K562 (cell line): ENCODE measurements around the gene APC. TPM values are rescaled to one million over a fixed set of nuclear protein-coding genes. Genes with fewer than 3 reads are reported as not detected.

ENCODE experiments used
- ADNP ChIP-seq: fragments of 200-800 bp; sonication (Bioruptor generic); IDR thresholded peaks from 2 replicates; pipeline ENCODE4 v1.6.1; 2016; ENCODE audit warnings: missing genetic modification characterization, missing compliant biosample characterization
- ATF7 ChIP-seq: fragments of 450-650 bp; IDR thresholded peaks from 2 replicates; pipeline ENCODE4 v1.7.1; 2014; ENCODE audit warnings: mild to moderate bottlenecking, moderate library complexity
- CBX1 ChIP-seq: sonication (generic); IDR thresholded peaks from 2 replicates; pipeline ENCODE4 v1.6.1; 2016; ENCODE audit warnings: antibody characterized with exemption, low read depth, mild to moderate bottlenecking
- CHD1 ChIP-seq: fragments of 200-600 bp; sonication (generic); IDR thresholded peaks from one replicate; pipeline ENCODE4 v1.6.1; 2012; ENCODE audit warnings: mild to moderate bottlenecking, moderate library complexity, low read length, inconsistent platforms
- DACH1 ChIP-seq: fragments of 450-650 bp; IDR thresholded peaks from 2 replicates; pipeline ENCODE4 v1.6.1; 2018; ENCODE audit not compliant: partially characterized antibody
- DNMT1 ChIP-seq: fragments of 450-650 bp; IDR thresholded peaks from 2 replicates; pipeline ENCODE4 v1.6.1; 2016; ENCODE audit warnings: antibody characterized with exemption, mild to moderate bottlenecking
- FOXM1 ChIP-seq, 2 experiments: fragments of 450-650 bp in 1 of 2; sonication (generic) in 1 of 2; formaldehyde crosslinking in 1 of 2; IDR thresholded peaks; 2 replicates each; pipeline versions ENCODE4 v1.6.1 to v1.9.0; 2017 to 2022; ENCODE audit warnings: low read depth in 2 of 2, mild to moderate bottlenecking in 2 of 2, missing genetic modification reagents in 1 of 2, moderate library complexity in 1 of 2
- GTF2A2 ChIP-seq: IDR thresholded peaks from 2 replicates; pipeline ENCODE4 v1.6.1; 2016; ENCODE audit warnings: mild to moderate bottlenecking, missing genetic modification characterization, missing compliant biosample characterization
- SMAD3 ChIP-seq: fragments of 450-650 bp; formaldehyde crosslinking; conservative IDR thresholded peaks from 2 replicates; pipeline ENCODE4 v1.4.0; 2020; ENCODE audit warnings: mild to moderate bottlenecking
- ZKSCAN1 ChIP-seq: fragments of 150-350 bp; IDR thresholded peaks from 2 replicates; pipeline ENCODE4 v1.6.1; 2016; ENCODE audit warnings: low read depth, low read length
- ZNF212 ChIP-seq: fragments of 450-650 bp; formaldehyde crosslinking; IDR thresholded peaks from 2 replicates; pipeline ENCODE4 v1.4.0; 2020; ENCODE audit warnings: mild to moderate bottlenecking
- ZNF217 ChIP-seq: sonication (generic); formaldehyde crosslinking; IDR thresholded peaks from 2 replicates; pipeline ENCODE4 v1.8.0; 2022; ENCODE audit warnings: mild to moderate bottlenecking, missing genetic modification reagents
- ZNF354B ChIP-seq: fragments of 250-450 bp; sonication (Bioruptor Pico); IDR thresholded peaks from 2 replicates; pipeline ENCODE4 v1.4.0; 2020
- ZNF699 ChIP-seq: fragments of 250-450 bp; sonication (Bioruptor Pico); IDR thresholded peaks from 2 replicates; pipeline ENCODE4 v1.8.0; 2021; ENCODE audit warnings: mild to moderate bottlenecking, moderate library complexity; ENCODE audit not compliant: insufficient replicate concordance
- polyA plus RNA-seq, 8 experiments: library from polyadenylated mRNA; depleted of rRNA in 4 of 8; stranded (reverse) in 5 of 8; unstranded in 3 of 8; fragments of >200 nt; fragmentation: Nextera tagmentation in 2 of 8; fragmentation: Illumina TruSeq in 1 of 8; extraction: Ambion mirVana in 2 of 8; extraction: Trizol in 1 of 8; gene quantifications; 2 replicates each; pipeline versions ENCODE4 v1.2.1 to v1.2.3, GENCODE V29; 2011 to 2014; ENCODE audit warnings: inconsistent platforms in 1 of 8, missing spikeins in 1 of 8
- total RNA-seq, 7 experiments: library from RNA; depleted of rRNA in 6 of 7; stranded (reverse); fragments of >200 nt in 6 of 7; fragmentation: Illumina TruSeq in 2 of 7; extraction: Trizol in 2 of 7; gene quantifications; 2 replicates each; pipeline versions ENCODE4 v1.2.1 to v1.2.3, GENCODE V29; 2011 to 2021; ENCODE audit warnings: low replicate concordance in 1 of 7
- TF ChIP-seq, protein P1 (sequence below): fragments of 200-800 bp; sonication (Bioruptor generic); IDR thresholded peaks from 2 replicates; pipeline ENCODE4 v1.6.1; 2017; ENCODE audit warnings: missing genetic modification characterization, missing compliant biosample characterization
- TF ChIP-seq, protein P2 (sequence below): sonication (generic); formaldehyde crosslinking; IDR thresholded peaks from 2 replicates; pipeline ENCODE4 v1.8.1; 2023; ENCODE audit warnings: missing genetic modification reagents, mild to moderate bottlenecking, borderline replicate concordance
- TF ChIP-seq, protein P3 (sequence below): IDR thresholded peaks from 3 replicates; pipeline ENCODE4 v1.6.1; 2011; ENCODE audit warnings: borderline replicate concordance, mild to moderate bottlenecking; ENCODE audit not compliant: insufficient read length, insufficient read depth

The APC gene
- total and polyA plus RNA-seq, 9 of the 15 experiments (the other 6 are each of a cell fraction or from before 2014, with no cell fraction given): 5.7 to 29.5 (median 15.4) TPM

DNA sequence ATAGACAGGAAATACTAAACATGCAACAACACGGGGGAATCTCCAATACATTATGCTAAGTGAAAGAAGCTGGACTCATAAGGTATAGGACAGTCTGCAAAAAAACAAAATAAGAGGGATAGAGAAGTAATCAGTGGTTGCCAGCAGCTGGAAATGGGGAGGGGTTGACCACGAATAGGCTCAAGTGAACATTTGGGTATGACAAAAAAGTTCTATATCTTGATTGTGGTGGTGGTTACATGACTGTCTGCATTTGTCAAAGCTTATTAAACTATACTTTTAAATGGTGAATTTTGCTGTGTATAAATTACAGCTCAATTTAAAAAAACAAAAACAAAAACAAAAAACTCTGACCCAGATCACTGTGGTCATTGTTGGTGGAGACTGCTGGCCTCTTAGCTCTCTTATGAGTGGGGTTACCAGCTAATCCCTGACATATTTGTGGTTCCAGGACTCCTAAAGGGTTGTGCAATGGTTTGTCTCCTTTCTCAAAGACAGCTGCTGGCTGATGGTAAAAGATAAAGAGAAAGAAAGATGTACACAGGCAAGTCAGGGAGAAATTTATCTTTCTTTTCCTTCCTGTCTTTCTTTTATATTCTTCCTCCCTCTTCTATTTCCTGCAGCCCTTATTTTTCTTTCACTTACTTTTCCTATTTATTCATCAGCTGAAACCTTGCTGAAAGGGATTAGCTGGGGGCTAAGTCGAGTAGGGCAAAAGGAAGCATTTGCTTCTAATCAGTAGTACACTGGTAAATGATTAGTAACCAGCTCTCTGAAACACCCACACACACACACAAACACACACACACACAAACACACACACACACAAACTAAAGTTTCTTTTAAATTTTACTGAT, 42.6 kb upstream of the APC start (continued):
- TF ChIP-seq, protein P1, sequence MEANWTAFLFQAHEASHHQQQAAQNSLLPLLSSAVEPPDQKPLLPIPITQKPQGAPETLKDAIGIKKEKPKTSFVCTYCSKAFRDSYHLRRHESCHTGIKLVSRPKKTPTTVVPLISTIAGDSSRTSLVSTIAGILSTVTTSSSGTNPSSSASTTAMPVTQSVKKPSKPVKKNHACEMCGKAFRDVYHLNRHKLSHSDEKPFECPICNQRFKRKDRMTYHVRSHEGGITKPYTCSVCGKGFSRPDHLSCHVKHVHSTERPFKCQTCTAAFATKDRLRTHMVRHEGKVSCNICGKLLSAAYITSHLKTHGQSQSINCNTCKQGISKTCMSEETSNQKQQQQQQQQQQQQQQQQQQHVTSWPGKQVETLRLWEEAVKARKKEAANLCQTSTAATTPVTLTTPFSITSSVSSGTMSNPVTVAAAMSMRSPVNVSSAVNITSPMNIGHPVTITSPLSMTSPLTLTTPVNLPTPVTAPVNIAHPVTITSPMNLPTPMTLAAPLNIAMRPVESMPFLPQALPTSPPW (CRISPR knock-in tag): peak; percentile 64
- TF ChIP-seq ZNF354B: no peak
- TF ChIP-seq, protein P2, sequence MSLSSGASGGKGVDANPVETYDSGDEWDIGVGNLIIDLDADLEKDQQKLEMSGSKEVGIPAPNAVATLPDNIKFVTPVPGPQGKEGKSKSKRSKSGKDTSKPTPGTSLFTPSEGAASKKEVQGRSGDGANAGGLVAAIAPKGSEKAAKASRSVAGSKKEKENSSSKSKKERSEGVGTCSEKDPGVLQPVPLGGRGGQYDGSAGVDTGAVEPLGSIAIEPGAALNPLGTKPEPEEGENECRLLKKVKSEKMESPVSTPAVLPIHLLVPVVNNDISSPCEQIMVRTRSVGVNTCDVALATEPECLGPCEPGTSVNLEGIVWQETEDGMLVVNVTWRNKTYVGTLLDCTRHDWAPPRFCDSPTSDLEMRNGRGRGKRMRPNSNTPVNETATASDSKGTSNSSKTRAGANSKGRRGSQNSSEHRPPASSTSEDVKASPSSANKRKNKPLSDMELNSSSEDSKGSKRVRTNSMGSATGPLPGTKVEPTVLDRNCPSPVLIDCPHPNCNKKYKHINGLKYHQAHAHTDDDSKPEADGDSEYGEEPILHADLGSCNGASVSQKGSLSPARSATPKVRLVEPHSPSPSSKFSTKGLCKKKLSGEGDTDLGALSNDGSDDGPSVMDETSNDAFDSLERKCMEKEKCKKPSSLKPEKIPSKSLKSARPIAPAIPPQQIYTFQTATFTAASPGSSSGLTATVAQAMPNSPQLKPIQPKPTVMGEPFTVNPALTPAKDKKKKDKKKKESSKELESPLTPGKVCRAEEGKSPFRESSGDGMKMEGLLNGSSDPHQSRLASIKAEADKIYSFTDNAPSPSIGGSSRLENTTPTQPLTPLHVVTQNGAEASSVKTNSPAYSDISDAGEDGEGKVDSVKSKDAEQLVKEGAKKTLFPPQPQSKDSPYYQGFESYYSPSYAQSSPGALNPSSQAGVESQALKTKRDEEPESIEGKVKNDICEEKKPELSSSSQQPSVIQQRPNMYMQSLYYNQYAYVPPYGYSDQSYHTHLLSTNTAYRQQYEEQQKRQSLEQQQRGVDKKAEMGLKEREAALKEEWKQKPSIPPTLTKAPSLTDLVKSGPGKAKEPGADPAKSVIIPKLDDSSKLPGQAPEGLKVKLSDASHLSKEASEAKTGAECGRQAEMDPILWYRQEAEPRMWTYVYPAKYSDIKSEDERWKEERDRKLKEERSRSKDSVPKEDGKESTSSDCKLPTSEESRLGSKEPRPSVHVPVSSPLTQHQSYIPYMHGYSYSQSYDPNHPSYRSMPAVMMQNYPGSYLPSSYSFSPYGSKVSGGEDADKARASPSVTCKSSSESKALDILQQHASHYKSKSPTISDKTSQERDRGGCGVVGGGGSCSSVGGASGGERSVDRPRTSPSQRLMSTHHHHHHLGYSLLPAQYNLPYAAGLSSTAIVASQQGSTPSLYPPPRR (CRISPR knock-in tag): no peak
- TF ChIP-seq ZKSCAN1: no peak
- TF ChIP-seq DACH1: peak; percentile 48
- 0 out of 2 replicates have a peak, but pooled peaks have one; percentile 45 for TF ChIP-seq ADNP (tag)
- TF ChIP-seq SMAD3 (CRISPR knock-in tag): no peak
- no peak for TF ChIP-seq GTF2A2
- TF ChIP-seq FOXM1 (IDR thresholded peaks at IDR 0.05; ENCODE audit: low read depth): peak; percentile 24; the same call in 1 of the 2 replicates
- TF ChIP-seq FOXM1 (CRISPR knock-in tag; IDR thresholded peaks at IDR 0.05; ENCODE audit: low read depth): no peak
- TF ChIP-seq CBX1: no peak
- TF ChIP-seq ZNF699 (CRISPR knock-in tag): no peak
- no peak for TF ChIP-seq ZNF217 (CRISPR knock-in tag)
- TF ChIP-seq ATF7: 0 out of 2 replicates have a peak, but pooled peaks have one; percentile 43
- TF ChIP-seq, protein P3, sequence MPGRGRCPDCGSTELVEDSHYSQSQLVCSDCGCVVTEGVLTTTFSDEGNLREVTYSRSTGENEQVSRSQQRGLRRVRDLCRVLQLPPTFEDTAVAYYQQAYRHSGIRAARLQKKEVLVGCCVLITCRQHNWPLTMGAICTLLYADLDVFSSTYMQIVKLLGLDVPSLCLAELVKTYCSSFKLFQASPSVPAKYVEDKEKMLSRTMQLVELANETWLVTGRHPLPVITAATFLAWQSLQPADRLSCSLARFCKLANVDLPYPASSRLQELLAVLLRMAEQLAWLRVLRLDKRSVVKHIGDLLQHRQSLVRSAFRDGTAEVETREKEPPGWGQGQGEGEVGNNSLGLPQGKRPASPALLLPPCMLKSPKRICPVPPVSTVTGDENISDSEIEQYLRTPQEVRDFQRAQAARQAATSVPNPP: no peak
- no peak for TF ChIP-seq DNMT1
- TF ChIP-seq CHD1: no peak
- no peak for TF ChIP-seq ZNF212 (CRISPR knock-in tag)
